HG03108 (cell line): Measurements from ENCODE around the gene MAP3K7.

Experiments
- ATAC-seq: cut with Tn5 transposase; IDR thresholded peaks from one replicate; pipeline ENCODE4 v1.9.1; 2021; ENCODE audit warnings: moderate library complexity; ENCODE audit not compliant: unreplicated experiment

MAP3K7 gene

GRCh38 chr6:90533615-90534336 lies 53.1 kb downstream of the MAP3K7 start:
- ATAC-seq = no peak

GRCh38 chr6:90530882-90531281 lies 56.0 kb downstream of the MAP3K7 start:
- no peak for ATAC-seq

- ATAC-seq = no peak
Observed at GRCh38 chr6:90525421-90525820, 61.5 kb downstream of the MAP3K7 start.

GRCh38 chr6:90523779-90524310 lies 63.0 kb downstream of the MAP3K7 start:
- ATAC-seq = no peak

- no peak for ATAC-seq
Observed at GRCh38 chr6:90521955-90522354, 64.9 kb downstream of the MAP3K7 start.

DNA sequence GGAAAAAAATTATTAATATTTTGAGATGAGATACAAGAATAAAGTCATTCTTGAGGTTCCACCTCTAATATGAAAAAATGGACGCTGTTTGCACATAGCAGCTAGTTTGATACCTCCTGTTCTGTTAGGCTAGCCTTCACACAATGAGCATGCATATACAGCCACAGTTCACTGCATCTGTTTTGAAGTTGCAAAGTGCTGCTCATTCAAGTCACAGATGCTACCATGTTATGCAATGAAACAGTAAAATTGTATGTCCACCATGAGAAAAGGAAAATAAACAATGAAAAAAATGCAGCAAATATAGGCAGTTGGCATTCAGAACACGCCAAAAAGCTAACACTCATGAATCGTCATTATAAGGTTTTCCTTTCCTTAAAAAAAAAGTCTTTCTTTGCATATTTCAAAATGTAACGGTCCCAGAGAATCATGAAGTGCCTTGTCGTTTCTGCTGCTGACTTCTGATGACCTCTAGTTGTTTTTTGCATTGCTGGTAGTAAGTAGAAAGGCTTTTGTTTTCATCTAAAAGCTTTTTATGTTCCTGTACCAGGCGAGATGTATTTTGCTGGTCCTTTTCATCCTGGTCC lies 70.7 kb downstream of the MAP3K7 start:
- ATAC-seq = no peak

DNA sequence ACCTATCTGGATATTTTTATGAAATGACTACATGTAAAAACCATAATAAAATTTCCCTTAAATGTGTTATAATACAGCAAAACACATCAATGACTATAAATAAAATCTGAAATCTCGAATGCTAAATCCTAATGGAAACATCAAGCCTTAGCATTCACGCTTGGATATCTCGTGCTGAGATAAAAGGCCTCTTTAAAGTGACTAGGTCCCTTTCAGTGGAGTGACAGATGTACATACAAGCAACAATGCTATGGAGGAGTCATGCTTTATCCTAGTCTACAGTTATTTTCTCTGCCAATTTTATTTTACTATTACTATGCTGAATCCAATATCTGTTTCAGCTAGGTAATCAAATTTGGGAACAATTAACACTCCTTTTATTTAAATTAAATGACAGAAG lies 72.4 kb downstream of the MAP3K7 start:
- no peak for ATAC-seq

DNA sequence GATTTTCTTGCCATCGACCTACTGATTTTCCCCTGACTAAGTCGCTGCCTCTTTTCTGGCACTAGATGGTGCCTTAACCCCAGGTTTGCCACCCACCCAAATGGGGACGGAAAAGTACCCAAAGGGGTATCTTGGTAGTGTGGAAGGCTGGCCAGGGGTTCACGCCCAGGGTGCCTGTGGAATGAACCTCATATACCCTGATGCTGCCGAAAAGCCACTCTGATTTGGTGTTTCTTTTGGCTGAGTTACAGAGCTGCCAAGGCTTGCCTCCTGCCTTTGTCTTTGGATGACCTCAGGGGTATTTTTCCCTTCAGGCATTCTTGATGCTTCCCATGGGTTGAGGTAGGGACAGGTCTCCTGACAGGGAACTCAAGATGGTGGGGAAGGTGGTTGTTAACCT lies 78.1 kb downstream of the MAP3K7 start:
- no peak for ATAC-seq

- ATAC-seq = no peak
Observed at GRCh38 chr6:90502866-90503407, 83.9 kb downstream of the MAP3K7 start.

- no peak for ATAC-seq
Observed at GRCh38 chr6:90502381-90502780, 84.5 kb downstream of the MAP3K7 start.

DNA sequence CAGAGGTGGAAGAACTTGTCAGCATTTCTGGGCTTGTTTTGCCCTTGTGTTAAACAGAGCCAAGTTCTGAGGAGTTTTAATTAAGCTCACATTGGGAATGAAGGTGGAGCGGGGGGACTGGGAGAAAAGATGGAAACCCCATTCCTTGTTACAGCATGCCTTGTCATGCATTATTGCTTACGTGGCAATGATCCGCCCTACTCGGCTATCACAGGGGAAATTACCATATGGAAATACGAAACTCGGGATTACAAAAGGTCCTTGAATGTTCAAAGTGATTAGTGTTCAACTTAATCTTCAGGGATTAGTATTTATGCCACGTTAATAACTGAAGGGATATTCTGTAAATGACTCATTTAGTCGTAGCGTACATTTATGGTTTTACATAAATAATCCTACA lies 86.4 kb downstream of the MAP3K7 start:
- no peak for ATAC-seq

GRCh38 chr6:90497411-90497810 lies 89.5 kb downstream of the MAP3K7 start:
- no peak for ATAC-seq

- ATAC-seq = no peak
Observed at GRCh38 chr6:90496258-90497016, 90.4 kb downstream of the MAP3K7 start.

- ATAC-seq = no peak
Observed at GRCh38 chr6:90495216-90495817, 91.6 kb downstream of the MAP3K7 start.

DNA sequence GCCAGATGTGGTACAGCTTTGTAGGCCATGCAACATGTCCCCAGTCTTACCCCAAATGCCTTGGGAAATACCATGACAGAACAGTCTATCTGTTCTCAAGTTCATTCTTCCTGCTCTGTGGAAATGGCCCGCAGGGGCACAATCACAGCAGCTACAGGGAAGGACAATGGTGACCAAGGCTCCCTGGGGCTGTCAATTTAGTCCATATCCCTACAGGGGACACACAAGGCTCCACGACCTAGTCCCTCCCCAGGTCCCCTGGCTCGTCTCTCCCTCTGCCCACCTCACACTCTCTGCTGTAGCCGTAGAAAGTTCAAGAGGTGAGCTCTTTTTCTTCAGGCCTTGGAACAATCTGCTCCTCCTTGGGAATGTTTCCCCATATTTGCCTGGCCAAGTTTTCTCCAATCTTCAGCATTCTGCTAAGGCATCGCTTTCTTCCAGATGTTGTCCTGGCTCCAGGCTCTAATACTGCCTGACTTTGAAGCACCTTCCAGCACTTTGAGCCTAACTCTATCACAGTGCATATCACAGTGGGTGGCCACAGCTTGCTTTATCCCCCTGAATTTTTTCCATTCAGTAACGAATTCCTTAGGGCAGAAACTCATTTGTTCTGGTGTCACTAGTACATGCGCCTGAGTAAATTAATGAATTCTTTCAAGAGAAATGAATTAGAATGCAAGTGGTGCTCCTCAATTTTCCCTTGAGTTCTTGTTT lies 92.6 kb downstream of the MAP3K7 start:
- ATAC-seq = no peak

DNA sequence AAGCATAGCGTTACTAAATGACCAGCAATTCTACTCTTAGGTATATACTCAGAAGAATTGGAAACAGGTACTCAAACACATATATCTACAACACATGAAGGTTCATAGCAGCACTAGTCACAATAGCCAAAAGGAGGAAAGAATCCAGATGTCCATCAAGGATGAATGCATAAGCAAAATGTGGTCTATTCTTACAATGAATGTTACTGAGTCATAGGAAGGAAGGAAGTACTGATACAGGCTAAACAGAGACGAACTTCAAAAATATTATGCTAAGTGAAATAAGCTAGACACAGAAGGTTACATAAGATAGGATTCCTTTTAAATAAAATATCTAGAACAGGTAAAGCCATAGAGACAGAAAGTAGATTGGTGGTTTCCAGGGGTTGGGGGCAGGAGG lies 93.5 kb downstream of the MAP3K7 start:
- ATAC-seq = no peak

- ATAC-seq = no peak
Observed at GRCh38 chr6:90492798-90493197, 94.1 kb downstream of the MAP3K7 start.

DNA sequence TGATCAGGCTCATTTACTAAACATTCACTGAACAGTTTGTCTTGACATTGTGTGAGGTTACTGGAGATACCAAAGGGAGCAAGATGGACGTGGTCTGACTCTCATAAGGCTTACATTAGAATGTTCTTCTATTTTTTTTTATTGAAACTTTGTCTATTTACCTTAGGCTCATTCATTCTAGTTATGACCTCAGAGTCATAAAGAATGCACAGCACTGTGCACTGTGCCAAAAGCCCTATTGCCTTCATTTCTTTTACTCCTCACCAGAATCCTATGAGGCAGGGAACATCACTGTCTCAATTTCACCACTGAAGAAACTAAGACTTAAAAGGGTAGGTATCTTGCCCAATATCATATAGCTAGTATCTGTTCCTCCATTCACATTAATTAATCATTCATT lies 94.5 kb downstream of the MAP3K7 start:
- ATAC-seq = no peak

- ATAC-seq = no peak
Observed at GRCh38 chr6:90490030-90490716, 96.7 kb downstream of the MAP3K7 start.

DNA sequence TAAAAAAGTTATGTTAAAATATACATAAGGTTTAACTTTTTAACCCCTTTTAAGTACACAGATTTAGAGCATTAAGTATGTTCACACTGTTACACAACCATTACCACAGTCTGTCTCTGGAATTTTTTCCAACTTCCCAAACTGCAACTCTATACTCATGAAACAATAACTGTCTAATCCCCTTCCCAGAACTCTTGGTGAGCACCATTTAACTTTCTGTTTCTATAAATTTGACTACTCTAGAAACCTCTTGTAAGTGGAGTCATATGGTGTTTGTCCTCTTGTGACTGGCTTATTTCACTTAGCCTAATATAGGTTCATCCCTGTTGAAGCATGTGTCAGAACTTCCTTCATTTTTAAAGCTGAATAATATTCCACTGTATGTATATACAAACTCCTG lies 98.1 kb downstream of the MAP3K7 start:
- ATAC-seq = no peak
